Activated gamma-delta T cell (primary cell): ENCODE measurements around the gene ZXDC.

Source experiments
- DNase-seq: peaks from one replicate; lab custom pipeline; 2025; lab: John Stamatoyannopoulos, UW

ZXDC gene

DNA sequence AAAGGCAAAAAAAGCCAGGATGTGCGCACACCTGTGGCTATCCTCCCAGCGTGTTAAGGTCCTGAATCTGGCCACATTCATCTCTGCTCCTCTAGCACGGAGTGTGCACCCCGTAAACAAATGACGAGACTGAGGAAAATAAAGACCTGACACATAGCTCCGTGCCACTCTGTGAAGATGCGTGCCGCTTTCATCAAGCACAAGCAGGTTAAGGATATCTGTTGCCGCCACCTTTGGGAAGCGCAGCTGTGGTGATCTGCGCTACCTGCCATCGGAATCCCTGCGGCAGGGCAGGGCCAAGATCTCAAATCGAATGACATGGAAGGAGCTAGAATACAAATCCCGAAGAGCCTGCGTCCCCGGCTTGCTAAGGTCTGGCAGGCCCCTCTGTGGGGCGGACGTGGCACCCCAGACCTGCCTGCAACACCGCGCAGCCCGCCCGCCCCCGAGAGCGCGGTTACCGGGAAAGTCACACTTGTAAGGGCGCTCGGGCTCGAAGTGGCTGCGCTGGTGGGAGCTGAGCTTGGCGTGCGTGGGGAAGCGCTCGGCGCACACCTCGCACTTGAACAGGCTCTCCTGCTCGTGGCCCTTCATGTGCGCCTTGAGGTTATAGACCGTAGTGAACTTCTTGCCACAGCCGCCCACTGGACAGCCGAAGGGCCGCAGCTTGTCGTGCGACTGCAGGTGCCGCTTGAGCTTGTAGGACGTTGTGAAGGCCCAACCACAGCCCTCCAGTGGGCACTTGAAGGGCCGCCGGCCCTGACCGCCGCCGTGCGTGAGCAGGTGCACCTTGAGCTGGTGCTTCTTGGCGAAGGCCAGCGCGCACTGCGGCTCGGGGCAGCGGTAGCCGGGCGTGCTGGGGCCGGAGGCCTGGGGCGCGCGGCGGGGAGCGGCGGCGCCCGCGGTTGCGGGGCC is 936 bp downstream of the ZXDC start:
- DNase-seq, result peak; percentile 34

DNA sequence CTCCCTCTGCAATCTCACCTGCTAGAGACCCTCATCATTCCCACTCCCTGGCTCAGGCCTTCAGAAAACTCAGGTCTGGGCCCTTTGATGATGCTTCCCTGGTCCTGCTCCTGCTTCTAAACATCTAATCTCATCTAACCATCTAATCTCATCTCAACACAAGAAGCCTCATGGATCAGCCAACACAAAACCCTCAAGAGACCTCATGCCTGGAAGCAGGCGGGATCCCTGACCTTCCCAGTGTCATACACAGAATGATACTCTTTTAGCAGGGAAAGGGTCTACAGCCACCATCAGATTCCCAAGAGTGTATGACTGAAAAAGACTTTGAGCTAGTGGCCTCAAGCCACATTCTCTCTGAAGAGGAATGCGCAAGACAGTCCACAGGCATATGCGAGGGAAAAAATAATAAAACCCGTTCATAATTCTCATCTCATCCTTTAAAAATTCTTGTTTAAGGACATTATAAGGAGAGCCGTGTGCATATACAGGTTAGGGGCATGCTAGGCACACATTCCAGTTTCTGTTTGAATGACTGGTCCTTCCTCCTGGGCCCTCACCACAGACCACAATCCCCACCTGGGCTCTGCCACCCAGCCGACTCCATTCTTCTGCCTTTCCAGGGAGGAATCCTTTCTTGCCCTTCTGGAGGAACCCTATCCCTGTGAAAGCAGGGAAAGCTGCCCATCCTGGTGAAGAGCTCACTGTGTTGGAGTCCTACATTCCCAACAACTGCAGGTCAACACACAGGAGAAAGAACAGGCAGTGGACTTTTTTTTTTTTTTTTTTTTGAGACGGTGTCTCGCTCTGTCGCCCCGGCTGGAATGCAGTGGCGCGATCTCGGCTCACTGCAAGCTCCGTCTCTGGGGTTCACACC is 2.2 kb downstream of the ZXDC start:
- no peak for DNase-seq

DNA sequence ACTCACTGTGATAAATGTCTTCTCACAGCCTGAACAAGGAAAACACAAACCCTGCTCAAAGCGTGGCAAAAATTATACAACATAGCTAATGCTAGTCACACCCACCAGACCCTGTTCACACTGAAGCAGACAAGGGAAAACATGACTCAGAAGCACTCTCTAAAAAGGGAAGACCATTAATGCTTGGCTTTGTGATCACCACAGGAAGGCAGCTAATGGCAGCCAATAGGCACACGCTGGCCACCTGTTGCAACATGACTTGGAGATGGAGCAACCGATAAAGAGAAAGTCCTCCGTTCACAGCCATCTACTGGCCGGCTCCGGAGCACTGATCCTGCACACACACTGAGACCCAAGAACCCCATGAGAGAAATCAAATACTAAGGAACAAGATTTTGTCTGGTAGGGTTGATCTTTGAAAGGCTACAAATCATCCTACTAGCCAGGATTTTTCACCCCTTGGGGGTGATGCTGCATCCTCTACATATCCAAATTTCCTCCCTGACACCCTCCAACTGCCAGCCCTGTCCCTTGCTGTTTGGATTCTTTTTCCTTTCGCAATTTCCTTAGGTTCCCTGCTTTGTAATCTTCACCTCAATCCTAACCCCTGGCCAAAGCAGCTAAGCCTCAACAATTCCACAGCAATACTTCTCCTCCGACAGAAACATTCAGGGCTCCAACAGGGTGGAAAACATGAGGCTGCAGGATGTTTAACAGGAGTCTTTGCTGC is 3.2 kb downstream of the ZXDC start:
- no peak for DNase-seq

DNA sequence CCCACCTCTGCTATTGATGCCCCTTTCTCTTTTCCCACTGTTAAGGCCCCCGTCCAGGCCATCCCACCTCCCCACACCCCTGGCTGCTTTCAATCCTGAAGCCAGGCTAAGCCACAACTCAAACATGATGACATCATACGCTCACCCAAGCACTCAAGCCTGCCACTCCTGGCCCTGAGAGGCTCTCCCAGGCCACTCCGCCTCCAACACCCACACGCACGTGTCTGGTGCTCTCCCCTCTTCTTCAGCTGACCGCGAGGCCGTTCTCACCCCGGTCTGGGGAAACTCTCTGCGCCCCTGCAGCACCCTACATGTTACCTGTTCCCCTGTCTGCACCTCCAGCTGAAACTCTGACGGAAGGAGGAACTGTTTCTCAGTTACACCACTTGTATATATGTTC is 6.2 kb downstream of the ZXDC start:
- DNase-seq, result no peak

DNA sequence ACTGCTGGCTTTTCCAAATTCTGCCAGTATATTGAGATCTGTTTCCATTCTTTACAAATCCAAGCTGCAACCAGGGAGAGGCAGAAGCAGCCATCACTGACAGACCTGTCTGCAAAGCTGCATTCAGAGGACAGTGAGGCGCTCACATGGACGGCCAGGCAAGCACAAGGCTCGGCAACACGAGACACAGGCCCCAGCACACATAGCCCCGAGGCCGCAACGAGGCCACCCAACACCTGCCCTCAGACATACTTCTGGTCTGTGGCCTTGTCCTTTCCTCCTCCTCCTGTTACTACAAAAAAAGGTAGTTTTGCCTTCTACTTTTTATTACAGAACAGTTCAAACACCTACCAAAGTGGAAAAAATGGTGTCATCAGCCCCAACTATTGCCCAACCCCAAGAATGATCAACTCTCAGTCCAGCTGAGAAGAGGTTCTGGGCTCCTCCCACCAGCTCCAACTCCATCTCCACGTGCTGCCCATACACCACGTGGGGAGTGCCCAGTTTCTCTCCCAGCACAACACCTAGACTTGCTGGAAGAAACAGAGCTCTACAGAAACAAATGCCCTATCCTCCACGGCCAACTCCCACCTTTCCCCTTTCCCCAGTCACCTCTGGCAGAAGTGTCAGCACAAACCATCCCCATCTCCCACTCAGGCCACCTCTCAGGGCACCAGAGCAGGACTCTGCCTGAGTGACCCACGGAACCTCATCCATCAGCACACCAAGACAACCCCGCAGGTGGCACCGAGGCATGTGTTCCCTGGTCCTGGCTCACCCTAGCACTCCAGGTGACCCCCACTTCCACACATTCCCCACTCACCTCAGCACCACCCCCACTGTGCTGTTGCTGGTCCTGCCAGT is 7.4 kb downstream of the ZXDC start:
- DNase-seq, result no peak

DNA sequence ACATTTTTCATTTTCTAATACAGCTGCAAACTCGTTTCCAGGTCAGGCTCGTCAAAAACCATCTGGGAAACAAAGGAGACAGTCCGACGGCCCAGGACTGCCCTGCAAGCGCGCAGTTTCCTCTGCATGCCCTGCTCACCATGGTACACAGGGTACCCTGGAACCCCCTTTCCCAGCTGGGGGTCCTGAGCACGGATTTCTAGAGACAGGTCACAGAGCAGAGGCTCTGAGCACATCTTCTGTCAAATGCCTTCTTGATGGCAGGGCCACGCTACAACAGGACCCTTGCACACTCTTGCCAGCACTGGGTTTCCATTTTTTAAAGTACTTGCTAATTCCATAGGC is 8.1 kb downstream of the ZXDC start:
- no peak for DNase-seq

DNA sequence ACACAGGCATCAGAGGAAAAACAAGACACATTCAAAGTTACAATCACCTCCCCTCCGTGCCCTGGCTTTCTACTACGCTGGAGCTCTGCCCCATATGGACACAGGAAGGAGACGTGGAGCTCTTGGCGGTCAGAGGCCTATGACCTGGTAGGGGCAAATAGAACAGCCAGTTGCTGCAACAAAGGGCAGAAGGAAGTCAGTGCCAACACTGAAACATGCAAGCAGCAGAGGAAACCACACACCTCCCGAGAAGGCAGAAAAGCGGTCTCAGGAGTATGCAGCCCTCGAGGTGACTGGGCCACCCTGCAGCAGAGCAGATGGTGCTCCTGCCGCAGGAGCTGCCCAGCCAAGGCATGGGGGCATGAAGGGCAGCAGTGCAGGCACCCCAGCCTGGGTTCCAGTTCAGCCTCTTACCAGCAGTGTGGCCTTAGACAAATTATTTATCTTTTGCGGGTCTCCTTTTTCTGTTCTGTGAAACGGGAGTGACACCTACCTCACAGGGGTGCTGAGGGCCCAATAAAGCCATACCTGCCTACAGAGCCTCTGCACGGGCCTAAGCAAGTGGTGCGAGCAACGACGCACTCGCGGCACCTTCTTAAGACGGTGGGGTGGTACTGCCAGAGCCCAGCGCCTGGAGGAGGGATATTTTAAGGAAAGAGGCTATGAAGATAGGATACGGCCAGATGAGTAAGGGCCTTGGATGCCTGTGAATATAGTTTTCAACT is 8.6 kb downstream of the ZXDC start:
- DNase-seq, result no peak

DNA sequence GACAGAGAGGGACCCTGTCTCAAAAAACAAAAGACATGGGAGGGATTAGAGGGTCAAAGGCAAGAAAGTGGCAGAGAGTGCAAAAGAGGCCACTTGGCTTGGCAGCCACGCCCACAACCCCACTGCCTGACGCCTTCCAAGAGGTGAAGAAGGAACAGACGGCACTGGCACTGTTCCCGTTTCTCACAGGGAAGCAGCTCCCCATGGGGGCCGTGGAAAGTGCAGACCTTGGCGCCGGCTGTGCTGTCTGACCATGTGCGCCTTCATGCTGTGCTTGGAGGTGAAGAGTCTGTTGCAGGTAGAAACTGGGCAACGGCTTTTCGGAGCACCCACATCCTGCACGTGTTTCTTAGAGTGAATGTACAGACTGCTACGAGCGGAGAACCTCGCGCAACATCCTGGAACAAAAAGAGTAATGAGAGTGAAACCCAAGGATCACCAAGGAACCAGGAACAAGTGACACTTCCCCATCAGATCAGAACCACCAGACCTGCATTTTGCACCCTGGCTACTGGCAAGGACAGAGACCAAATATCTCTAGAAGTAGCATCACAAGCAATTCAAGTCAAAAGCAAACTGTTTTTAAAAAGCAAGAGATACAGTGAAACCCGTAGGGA is 9.7 kb downstream of the ZXDC start:
- no peak for DNase-seq

DNA sequence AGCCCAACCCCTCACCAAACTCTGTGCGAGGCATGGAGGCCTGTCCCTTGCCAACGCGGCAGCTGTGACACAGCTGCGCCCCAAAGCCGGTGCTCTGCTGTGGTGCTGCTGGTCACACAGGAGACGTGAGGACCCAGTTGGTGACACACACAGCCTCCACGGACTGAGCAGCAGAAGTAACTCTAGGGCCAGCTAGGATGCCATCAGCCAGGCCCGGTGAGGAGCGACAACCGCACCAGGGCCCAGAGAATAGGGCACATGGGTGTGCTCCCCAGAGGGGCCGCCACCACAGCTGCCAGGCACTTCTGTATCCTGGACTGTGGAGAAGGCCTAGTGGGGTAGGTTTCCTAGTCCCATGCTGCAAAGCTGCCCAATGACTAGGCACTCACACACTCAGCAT is 10.7 kb downstream of the ZXDC start:
- DNase-seq, result no peak

DNA sequence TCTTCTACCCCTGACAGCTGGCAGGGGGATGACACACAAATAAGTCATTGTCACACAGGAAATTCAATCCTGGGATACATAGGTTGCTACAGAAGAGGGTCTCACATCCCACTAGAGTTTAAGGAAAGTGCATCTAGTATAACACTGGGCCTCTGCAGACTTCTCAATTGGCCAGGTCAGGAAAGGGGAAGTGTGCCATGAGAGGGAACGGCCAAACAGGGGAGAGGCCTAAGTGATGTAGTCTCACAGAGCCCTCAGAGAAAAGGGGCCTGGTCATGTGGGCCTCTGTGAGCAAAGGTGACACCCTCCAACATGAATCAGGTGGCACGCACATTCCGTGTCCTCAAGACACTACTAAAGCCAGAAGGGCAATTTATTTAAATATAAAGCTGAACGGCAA is 11.2 kb downstream of the ZXDC start:
- no peak for DNase-seq

DNA sequence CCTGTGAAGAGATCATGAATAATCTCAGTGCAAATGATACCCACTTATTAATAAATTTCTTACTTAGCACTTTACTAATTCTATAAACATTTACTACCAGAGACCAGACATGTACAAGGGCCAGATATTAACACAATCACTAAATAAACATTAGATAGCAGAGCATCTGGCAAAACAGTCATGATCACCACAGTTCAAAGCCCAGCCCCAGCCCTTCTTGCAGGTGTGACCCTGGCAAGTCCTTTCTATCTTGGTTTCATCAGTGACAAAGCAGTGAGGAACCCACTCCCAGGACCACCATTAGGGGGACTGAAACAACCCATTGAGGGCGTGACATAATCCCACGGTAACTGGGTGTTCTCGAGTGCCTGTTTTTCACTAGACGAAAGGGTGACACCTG is 11.6 kb downstream of the ZXDC start:
- DNase-seq, result no peak

DNA sequence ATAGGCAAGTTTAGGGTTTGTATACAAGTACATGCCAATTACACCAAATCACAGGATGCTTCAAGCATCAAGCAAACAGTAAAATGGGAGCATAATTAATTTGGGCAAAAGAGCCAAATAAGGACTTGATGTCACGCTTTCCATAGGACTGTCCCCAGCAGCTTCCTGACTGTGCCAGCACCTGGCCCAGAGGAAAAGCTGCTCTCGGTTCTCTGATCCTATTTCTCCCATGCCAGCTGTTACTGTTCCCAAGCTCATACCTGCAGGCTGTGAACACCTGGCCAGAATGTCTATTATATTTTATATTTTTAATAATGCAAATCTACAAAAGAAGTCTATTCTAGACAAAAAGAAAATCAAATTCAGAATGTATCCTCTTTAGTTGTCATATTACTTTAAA is 12.2 kb downstream of the ZXDC start:
- DNase-seq, result no peak

DNA sequence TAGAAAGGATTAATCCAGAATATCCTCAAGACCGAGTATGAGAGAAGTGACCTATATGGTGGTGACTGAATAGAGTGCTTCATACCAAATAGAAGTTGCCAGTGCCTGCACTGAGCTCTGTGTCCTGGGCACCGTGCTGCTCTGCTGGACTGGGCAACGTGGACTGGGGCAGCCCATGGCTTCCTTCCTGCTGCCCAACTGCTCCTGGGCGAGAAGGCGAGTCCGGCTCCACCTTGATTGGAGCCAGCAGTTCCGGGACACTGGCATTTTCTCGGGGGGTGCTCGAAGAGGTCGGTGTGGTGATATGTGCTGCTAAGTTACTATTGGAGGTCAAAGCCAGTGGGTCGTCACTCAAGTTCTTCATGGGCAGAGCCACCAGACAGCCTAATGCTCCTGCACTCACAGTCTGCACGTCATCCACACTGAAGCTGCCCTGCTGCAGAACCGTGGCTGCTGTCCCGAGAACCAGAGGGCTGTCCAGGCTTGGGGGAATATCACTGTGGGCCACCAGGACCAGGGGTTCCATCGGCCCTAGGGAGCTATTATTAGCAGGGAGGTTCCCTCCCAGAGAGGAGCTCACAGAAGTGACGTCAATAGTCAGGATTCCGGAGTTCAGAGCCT is 14.1 kb downstream of the ZXDC start:
- no peak for DNase-seq

DNA sequence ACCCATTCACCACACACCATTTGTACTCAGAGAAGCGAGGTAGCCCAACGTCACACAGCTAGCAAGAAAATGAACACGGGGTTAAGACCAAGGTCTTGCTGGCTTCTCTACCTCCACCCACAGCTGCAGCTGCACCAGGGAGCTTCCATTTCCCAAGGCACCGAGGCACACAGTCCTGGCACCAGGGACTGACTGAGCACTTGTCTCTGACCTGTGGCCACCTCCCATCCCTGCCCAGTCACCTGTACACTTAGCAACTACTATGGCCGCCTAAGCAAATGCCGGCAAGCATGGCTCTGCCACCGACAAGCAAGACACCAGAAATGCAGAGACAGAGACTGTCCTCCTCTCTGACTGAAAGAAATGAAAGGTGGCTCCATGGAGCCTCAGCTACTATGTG is 15.3 kb downstream of the ZXDC start:
- no peak for DNase-seq

DNA sequence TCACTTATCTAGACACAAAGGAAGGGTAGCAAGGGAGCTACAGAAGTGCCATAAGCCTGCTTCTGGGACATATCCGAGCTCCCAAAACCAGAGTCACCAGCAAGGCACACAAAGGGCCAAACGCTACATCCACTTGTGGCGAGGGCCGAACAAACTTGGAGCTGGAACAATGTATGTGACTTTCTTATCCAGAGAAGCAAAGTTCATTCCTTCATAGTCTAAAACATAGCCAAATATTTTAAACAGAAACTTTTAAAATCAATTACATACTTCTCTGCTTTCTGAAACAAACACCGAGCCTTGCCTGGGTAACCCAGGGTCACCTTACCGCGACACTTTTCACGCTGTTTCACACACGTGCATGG is 15.9 kb downstream of the ZXDC start:
- DNase-seq, result no peak

DNA sequence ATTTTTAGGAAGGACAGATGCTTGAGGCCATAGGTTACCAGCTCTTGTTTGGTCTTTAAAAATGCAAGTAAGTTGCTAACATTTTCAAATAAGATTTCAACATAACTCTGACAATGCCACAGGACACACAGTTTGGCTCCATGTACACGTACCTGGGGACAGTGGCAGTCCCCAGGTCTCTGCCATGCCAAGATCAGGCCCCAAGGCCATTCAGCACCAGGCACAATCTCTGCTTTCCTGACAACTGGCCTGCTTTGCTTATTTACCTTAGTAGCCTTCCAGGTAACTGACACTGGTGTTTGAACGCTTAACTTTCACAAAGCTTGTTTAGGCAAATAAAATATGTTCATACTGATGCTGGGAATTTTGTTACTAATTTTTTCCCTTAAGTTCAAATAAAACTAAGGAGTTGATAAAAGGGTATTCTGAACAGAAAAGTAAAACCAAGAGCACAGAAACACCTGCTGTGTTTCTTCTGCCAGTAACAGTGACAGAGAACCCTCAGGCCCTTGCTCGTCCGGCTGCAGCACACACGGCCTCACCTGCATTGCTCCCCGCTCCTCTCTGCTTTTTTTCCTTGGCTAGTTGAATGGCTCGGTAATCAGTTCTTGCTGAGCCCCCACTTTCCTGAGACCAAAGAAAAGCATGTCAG is 16.5 kb downstream of the ZXDC start:
- DNase-seq, result no peak

DNA sequence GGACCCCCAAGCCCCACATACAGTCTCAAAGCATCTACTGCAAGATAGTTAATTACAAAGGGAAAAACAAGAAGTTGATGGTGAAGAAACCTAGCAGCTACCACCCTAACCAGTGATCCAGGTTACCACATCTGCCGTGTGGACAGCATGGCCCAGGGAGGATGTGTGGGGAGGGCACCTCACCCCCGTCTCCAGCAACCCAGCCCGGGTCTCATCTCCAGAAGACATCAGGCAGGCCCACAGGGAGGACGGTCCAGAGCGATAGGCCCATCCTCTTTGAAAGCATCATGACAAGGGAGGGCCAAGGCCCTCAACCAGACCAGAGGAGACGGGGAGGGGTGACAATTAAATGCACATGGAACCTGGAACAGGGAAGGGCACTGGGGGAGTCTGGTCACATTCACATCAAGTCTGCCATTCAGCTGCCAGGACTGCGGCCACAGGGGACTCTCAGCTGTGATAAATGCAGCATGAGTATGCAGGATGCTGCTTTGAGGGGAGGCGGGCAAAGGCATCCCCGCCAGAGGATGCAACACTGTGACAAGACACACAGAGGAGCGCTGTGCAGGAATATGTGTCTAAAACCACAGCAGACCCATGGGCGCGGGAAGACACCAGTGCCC is 18.8 kb downstream of the ZXDC start:
- no peak for DNase-seq

DNA sequence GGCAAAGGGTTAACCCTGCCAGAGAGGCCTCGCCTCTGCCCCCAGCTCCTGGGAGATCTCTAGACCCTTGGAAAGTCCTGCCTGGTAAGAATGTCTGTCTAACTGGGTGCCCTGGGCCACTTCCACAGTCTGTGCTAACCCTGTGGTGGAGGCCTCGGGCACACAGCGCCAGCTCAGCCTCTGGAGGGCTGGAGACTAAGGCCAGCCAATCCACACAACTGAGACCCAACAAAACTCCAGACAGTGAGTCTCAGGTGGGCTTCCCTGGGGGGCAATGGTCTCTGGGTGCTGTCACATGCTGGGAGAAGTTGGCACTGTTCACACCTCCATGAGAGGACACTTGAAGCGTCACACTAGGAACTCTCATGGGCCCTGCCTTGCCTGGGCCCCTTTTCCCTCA is 19.5 kb downstream of the ZXDC start:
- no peak for DNase-seq
